OCI-LY7 (cell line): ENCODE data around the gene PPP6R3. TPM values are rescaled to one million over a fixed set of nuclear protein-coding genes. Genes with fewer than 3 reads are reported as not detected.

Experiments used
- BruUV-seq: library from RNA; stranded (reverse); fragments of 400-500 nt; replicated peaks from 2 replicates; lab custom pipeline; 2021; lab: Mats Ljungman, UMichigan
- CTCF ChIA-PET: fragments of 300-600 bp; sonication (Branson Sonifier 250); formaldehyde crosslinking; loops from one replicate; lab custom pipeline; 2022; ENCODE audit warnings: antibody characterized with exemption; ENCODE audit not compliant: unreplicated experiment; lab: Charles Lee
- POLR2A ChIA-PET: fragments of 300-600 bp; sonication (Branson Sonifier 250); formaldehyde crosslinking; loops from one replicate; lab custom pipeline; 2022; ENCODE audit warnings: antibody characterized with exemption; lab: Charles Lee
- DNase-seq: peaks from one replicate; pipeline ENCODE4 v3.0.0-alpha.2; 2015; ENCODE audit warnings: low spot score
- H2AFZ ChIP-seq: fragments of 200-600 bp; sonication (generic), shearing (Covaris generic); 2 replicates; pipeline ENCODE4 v1.6.1; 2014; ENCODE audit warnings: mild to moderate bottlenecking, antibody characterized with exemption, low read length, moderate library complexity
- H3K27ac ChIP-seq: fragments of 200-600 bp; sonication (generic); 2 replicates; pipeline ENCODE4 v1.5.1; 2014; ENCODE audit warnings: mixed run types, low read depth, mild to moderate bottlenecking, moderate library complexity, low read length, inconsistent platforms; ENCODE audit not compliant: poor library complexity, severe bottlenecking
- H3K36me3 ChIP-seq: fragments of 200-600 bp; sonication (generic); 2 replicates; pipeline ENCODE4 v1.6.1; 2014; ENCODE audit warnings: mild to moderate bottlenecking, antibody characterized with exemption, low read length, moderate library complexity, mixed read lengths; ENCODE audit not compliant: insufficient read depth
- H3K4me1 ChIP-seq: fragments of 200-600 bp; sonication (generic); 2 replicates; pipeline ENCODE4 v1.5.1; 2014; ENCODE audit warnings: mild to moderate bottlenecking, low read length; ENCODE audit not compliant: insufficient read depth, poor library complexity, severe bottlenecking
- H3K4me2 ChIP-seq: fragments of 200-600 bp; sonication (generic); 2 replicates; pipeline ENCODE4 v1.6.1; 2014; ENCODE audit warnings: mild to moderate bottlenecking, low read length
- H3K4me3 ChIP-seq: fragments of 200-600 bp; sonication (generic); 2 replicates; pipeline ENCODE4 v1.5.1; 2014; ENCODE audit warnings: mild to moderate bottlenecking, low read depth, low read length; ENCODE audit not compliant: poor library complexity, severe bottlenecking
- H3K79me2 ChIP-seq: fragments of 200-600 bp; sonication (generic); 2 replicates; pipeline ENCODE4 v1.6.1; 2016; ENCODE audit warnings: low read depth, mild to moderate bottlenecking, low read length, moderate library complexity, mixed read lengths; ENCODE audit not compliant: insufficient read depth
- H3K9me2 ChIP-seq: fragments of 200-600 bp; sonication (generic); 2 replicates; pipeline ENCODE4 v1.6.1; 2016; ENCODE audit warnings: mild to moderate bottlenecking, low read length, mixed read lengths; ENCODE audit not compliant: insufficient read depth
- H3K9me3 ChIP-seq: fragments of 200-600 bp; sonication (generic); 2 replicates; pipeline ENCODE4 v1.6.1; 2014; ENCODE audit warnings: mild to moderate bottlenecking, mixed run types, low read length, mixed read lengths
- H4K20me1 ChIP-seq: fragments of 200-600 bp; sonication (generic); 2 replicates; pipeline ENCODE4 v1.6.1; 2014; ENCODE audit warnings: mild to moderate bottlenecking, antibody characterized with exemption, low read length, moderate library complexity, mixed read lengths; ENCODE audit not compliant: insufficient read depth
- CTCF ChIP-seq: fragments of 200-600 bp; sonication (generic); conservative IDR thresholded peaks from 2 replicates; pipeline ENCODE4 v1.5.1; 2014; ENCODE audit warnings: mild to moderate bottlenecking, antibody characterized with exemption, low read length, moderate library complexity, mixed read lengths
- EZH2phosphoT487 ChIP-seq: fragments of 200-600 bp; sonication (generic); IDR thresholded peaks from 2 replicates; pipeline ENCODE4 v1.6.1; 2018; ENCODE audit warnings: low read depth, borderline replicate concordance, mild to moderate bottlenecking, mixed run types, antibody characterized with exemption, low read length, moderate library complexity, mixed read lengths
- intact Hi-C: fragments of 100-400 bp; cut with micrococcal nuclease; formaldehyde crosslinking; loops from one replicate; pipeline ENCODE4 v1.10.0; 2022; ENCODE audit not compliant: unreplicated experiment
- total RNA-seq, 2 experiments: library from RNA; depleted of rRNA in 1 of 2; stranded (reverse); fragments of >200 nt in 1 of 2; shearing (Covaris generic) in 1 of 2; gene quantifications; 2 replicates each; pipeline ENCODE4 v1.2.3, GENCODE V29; 2014 to 2022

PPP6R3 gene
- total RNA-seq, 2 experiments from 2014 or later, result 122 to 151 TPM

- DNase-seq, result no peak
- Histone ChIP-seq H3K27ac (no peak overlapping the region), H3K9me3 (no peaks in the 10 kb centered on the region), H3K36me3 (peaks cover 94% of the 10 kb centered on the region), H3K4me2 (no peak overlapping the region), H2AFZ (no peak overlapping the region), H4K20me1 (peaks cover 15% of the 10 kb centered on the region), H3K4me3 (no peak overlapping the region), H3K9me2 (no peaks in the 10 kb centered on the region), H3K79me2 (peaks cover 50% of the 10 kb centered on the region; the same call in 1 of the 2 replicates), H3K4me1 (peaks cover 4% of the 10 kb centered on the region)
- intact Hi-C loops, result no loop called here
- ChIA-PET CTCF (no interaction called here), POLR2A (interaction anchor here (1.0 to 1.3 kb wide), 3 partner anchors 16 to 41 kb away, joined by 3 to 5 read pairs (median 4); no protein-coding TSS in a partner anchor)
- no TSS peak for BruUV-seq
- TF ChIP-seq EZH2phosphoT487 (no peak), CTCF (no peak)
These were observed 62.5 kb downstream of the PPP6R3 start for GRCh38 chr11:68523033-68523432.

- H3K36me3 ChIP-seq, result peaks cover 99% of the 10 kb centered on the region
These were observed 63.2 kb downstream of the PPP6R3 start for GRCh38 chr11:68523743-68524142.

More at GRCh38 chr11:68523743-68524142, 63.2 kb downstream of the PPP6R3 start:
- Histone ChIP-seq H3K4me1 (peaks cover 11% of the 10 kb centered on the region), H3K4me3 (no peak overlapping the region), H3K79me2 (peaks cover 50% of the 10 kb centered on the region; the same call in 1 of the 2 replicates), H4K20me1 (peaks cover 14% of the 10 kb centered on the region), H2AFZ (no peak overlapping the region), H3K9me3 (no peaks in the 10 kb centered on the region), H3K9me2 (no peaks in the 10 kb centered on the region), H3K4me2 (no peak overlapping the region), H3K27ac (no peak overlapping the region)
- ChIA-PET CTCF (no interaction called here), POLR2A (interaction anchor here (1.1 kb wide), 1 partner anchor 17 kb away, joined by 4 read pairs; no protein-coding TSS in a partner anchor)
- TF ChIP-seq CTCF (no peak), EZH2phosphoT487 (no peak)
- no TSS peak for BruUV-seq
- no peak for DNase-seq
- intact Hi-C loops, result no loop called here
